HFFc6 (cell line): ENCODE data around the gene TMEM237. TPM values are rescaled to one million over a fixed set of nuclear protein-coding genes. Genes with fewer than 3 reads are reported as not detected.
A peak's percentile ranks its signal among the peaks of the same experiment; 100 is the strongest.

Experiments used
- DNase-seq: peaks from one replicate; pipeline ENCODE4 v3.0.0-alpha.2; 2018
- H3K27ac Mint-ChIP-seq: 2 replicates; pipeline ENCODE4 v1.8.0; 2020; ENCODE audit warnings: mild to moderate bottlenecking, mixed read lengths
- H3K27me3 Mint-ChIP-seq: 2 replicates; pipeline ENCODE4 v1.8.0; 2021; ENCODE audit warnings: mild to moderate bottlenecking, moderate library complexity, mixed read lengths; ENCODE audit not compliant: insufficient read depth
- H3K36me3 Mint-ChIP-seq: 2 replicates; pipeline ENCODE4 v1.8.0; 2021; ENCODE audit warnings: low read depth, mixed read lengths
- H3K4me1 Mint-ChIP-seq: 2 replicates; pipeline ENCODE4 v1.8.0; 2020; ENCODE audit warnings: low read depth, mixed read lengths
- H3K4me3 Mint-ChIP-seq: 2 replicates; pipeline ENCODE4 v1.8.0; 2020; ENCODE audit warnings: mild to moderate bottlenecking, moderate library complexity, mixed read lengths
- H3K9me3 Mint-ChIP-seq: 2 replicates; pipeline ENCODE4 v1.8.0; 2020; ENCODE audit warnings: mild to moderate bottlenecking, mixed read lengths
- total RNA-seq, 6 experiments: library from RNA; stranded (reverse); fragmentation: NEBNext Ultra II Directional; extraction: Animal tissue kit (Norgen Biotek cat#: 25700); gene quantifications; 2 replicates in 1 of 6; 3 replicates in 5 of 6; pipeline ENCODE4 v1.2.3, GENCODE V29; 2021
- TF ChIP-seq, protein P1 (sequence below): fragments of 200-600 bp; sonication (generic); IDR thresholded peaks from 2 replicates; pipeline ENCODE4 v1.5.0; 2021; ENCODE audit warnings: antibody characterized with exemption, mild to moderate bottlenecking

TMEM237 gene
- total RNA-seq, 6 experiments from 2014 or later = 76.2 to 96.5 (median 83.3) TPM

- TF ChIP-seq, protein P1, sequence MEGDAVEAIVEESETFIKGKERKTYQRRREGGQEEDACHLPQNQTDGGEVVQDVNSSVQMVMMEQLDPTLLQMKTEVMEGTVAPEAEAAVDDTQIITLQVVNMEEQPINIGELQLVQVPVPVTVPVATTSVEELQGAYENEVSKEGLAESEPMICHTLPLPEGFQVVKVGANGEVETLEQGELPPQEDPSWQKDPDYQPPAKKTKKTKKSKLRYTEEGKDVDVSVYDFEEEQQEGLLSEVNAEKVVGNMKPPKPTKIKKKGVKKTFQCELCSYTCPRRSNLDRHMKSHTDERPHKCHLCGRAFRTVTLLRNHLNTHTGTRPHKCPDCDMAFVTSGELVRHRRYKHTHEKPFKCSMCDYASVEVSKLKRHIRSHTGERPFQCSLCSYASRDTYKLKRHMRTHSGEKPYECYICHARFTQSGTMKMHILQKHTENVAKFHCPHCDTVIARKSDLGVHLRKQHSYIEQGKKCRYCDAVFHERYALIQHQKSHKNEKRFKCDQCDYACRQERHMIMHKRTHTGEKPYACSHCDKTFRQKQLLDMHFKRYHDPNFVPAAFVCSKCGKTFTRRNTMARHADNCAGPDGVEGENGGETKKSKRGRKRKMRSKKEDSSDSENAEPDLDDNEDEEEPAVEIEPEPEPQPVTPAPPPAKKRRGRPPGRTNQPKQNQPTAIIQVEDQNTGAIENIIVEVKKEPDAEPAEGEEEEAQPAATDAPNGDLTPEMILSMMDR = no peak; the same call in 1 of the 2 replicates
- H3K4me3 Mint-ChIP-seq = peak overlapping the region; percentile 98
- no peaks in the 10 kb centered on the region for H3K9me3 Mint-ChIP-seq
- H3K27ac Mint-ChIP-seq = peak overlapping the region; percentile 98
- peaks cover 65% of the 10 kb centered on the region for H3K4me1 Mint-ChIP-seq
- peaks cover 21% of the 10 kb centered on the region for H3K36me3 Mint-ChIP-seq
- DNase-seq = peak; percentile 75
- H3K27me3 Mint-ChIP-seq = no peaks in the 10 kb centered on the region; the same call in 1 of the 2 replicates
These were observed 606 bp downstream of the TMEM237 start for GRCh38 chr2:201642579-201643215.

GRCh38 chr2:201642086-201642578 is 1.2 kb downstream of the TMEM237 start:
- TF ChIP-seq, protein P1 = no peak
- no peaks in the 10 kb centered on the region for H3K9me3 Mint-ChIP-seq

GRCh38 chr2:201639205-201639604 is 4.1 kb downstream of the TMEM237 start:
- Mint-ChIP-seq H3K27me3 (no peaks in the 10 kb centered on the region; the same call in none of the 2 replicates), H3K27ac (peak overlapping the region; percentile 64; the same call in 1 of the 2 replicates), H3K9me3 (no peaks in the 10 kb centered on the region), H3K36me3 (peaks cover 47% of the 10 kb centered on the region), H3K4me1 (peaks cover 56% of the 10 kb centered on the region), H3K4me3 (no peak overlapping the region)
- no peak for DNase-seq
- TF ChIP-seq, protein P1 = no peak

More at GRCh38 chr2:201642086-201642578, 1.2 kb downstream of the TMEM237 start:
- Mint-ChIP-seq H3K4me3 (peak overlapping the region; percentile 98), H3K4me1 (peaks cover 65% of the 10 kb centered on the region), H3K36me3 (peaks cover 24% of the 10 kb centered on the region), H3K27ac (peak overlapping the region; percentile 98), H3K27me3 (no peaks in the 10 kb centered on the region; the same call in 1 of the 2 replicates)
- DNase-seq = no peak

- Mint-ChIP-seq H3K9me3 (no peaks in the 10 kb centered on the region), H3K4me1 (peaks cover 47% of the 10 kb centered on the region), H3K36me3 (peaks cover 47% of the 10 kb centered on the region), H3K27ac (peak overlapping the region; percentile 64), H3K27me3 (no peaks in the 10 kb centered on the region; the same call in none of the 2 replicates), H3K4me3 (no peak overlapping the region)
- DNase-seq = peak; percentile 30
- TF ChIP-seq, protein P1 = no peak
These were observed 5.0 kb downstream of the TMEM237 start for GRCh38 chr2:201638326-201638725.

GRCh38 chr2:201633661-201634249 is 9.5 kb downstream of the TMEM237 start:
- H3K27ac Mint-ChIP-seq = no peak overlapping the region
- no peaks in the 10 kb centered on the region; the same call in 1 of the 2 replicates for H3K27me3 Mint-ChIP-seq
- DNase-seq = no peak
- H3K36me3 Mint-ChIP-seq = peaks cover 48% of the 10 kb centered on the region
- H3K4me3 Mint-ChIP-seq = no peak overlapping the region
- TF ChIP-seq, protein P1 = no peak
- peaks cover 25% of the 10 kb centered on the region for H3K4me1 Mint-ChIP-seq
- H3K9me3 Mint-ChIP-seq = no peaks in the 10 kb centered on the region
